Fibroblast of skin of left quadriceps (primary cell): ENCODE data around the gene NOX1.

Experiments used
- DNase-seq, 2 experiments: peaks; one replicate each; pipeline ENCODE4 v3.0.0-alpha.2; 2013; ENCODE audit warnings: low read depth in 2 of 2

NOX1 gene

DNA sequence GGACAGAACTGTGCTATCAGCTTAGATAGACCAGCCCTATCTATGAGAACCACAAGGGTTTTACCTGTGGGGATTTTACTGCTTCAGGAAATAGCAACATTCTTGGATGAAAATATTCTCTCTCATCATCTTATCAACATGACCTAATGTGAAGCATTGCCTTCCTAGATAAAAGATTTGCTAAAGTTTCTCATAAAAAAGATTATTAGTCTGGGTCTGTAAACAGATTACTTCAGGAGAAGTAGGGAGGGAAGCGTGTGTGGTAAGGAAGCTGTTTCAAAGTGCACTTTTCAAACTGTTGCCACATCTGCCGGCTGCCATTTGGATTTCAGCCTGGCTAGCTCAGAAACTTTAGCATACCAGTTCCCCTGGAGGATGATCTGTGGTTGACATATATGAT lies at the start of gene NOX1:
Gene NOX1, minus strand, starts transcription at position 35 of the 400 bp plus-strand sequence. CDS start 220 bp downstream, outside the sequence.
- no peak for DNase-seq

DNA sequence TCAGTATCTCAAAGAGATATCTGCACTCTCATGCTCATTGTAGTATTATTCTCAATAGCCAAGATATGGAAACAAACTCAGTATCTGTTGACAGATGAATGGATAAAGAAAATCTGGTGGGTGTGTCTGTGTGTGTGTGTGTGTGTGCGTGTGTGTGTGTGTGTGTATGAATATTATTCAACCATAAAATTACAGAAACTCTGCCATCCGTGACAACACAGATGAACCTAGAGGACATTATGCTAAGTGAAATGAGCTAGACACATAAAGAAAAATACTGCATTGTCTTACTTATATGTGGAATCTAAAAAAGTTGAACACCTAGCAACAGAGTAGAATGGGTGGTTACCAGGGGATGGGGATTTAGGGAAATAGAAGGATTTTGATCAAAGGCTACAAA lies 41.4 kb upstream of the NOX1 start:
- no peak for DNase-seq

DNA sequence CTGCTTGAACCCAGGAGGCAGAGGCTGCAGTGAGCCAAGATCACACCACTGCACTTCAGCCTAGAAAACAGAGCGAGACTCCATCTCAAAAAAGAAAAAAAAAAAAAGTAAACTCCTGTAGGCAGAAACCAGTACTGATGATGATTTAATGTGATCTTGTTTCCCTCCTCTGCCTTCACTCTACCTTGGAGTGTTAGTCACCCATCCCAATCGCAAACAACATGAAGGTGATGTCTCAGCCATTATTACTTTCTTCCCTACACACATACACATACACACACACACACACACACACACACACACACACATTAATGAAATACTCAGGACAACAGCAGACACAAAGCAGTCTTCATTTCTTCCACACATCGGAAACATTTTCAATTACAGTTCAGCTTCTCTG lies 39.0 kb upstream of the NOX1 start:
- DNase-seq = no peak

DNA sequence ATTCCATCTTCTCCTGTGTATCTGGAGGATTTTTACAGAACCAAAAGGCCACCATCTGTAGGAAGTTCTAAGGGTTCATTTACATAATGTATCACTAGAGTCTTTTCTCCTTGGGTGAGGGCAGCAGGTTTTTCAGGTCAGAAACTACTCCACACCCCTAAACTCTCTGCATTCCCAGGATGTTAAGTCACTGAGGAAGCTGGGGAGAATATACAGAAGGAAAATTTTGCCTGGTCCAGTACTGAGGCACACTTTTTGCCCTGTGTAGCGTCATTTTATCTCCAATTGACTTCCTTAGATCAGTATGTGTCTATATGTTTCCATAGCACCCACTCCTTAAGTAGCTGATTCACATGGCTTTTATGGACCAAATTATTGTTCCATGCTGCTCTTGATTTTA lies 37.6 kb upstream of the NOX1 start:
- DNase-seq = no peak

DNA sequence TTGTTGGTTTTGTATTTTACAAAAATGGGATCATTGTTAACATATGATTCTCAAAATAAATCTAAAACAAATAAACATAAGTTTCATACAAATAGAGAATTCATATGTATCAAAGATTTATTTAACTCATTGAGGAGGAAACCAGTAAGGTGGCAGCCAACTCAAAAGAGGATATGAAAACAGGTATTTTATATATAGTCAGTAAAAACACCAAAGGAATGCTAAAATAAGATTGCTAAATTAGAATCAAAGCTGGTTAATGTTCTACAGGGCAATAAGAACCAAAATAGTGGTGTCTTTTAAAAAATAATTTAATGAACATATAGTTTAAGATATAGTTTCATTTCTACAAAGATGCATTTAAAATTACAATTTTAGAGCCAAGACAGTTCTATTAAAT lies 31.5 kb upstream of the NOX1 start:
- DNase-seq = no peak

DNA sequence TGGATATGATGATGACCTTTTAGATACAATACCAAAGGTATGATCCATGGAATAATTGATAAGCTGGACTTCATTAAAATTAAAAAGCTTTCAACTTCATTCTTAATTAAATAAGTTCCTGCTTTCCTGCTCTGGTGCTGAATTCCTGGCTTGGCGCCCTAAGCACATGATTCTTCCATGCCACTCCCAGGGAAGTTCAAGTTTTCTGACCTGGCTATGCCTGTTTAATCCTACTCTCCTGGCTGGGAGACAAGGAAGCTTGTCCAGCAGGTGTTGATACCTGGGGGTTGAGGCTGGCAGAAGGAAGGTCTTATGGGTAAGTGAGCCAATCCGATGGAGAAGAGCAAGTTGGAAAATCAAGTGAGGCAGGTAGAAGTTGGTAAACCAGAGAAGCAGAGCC lies 30.3 kb upstream of the NOX1 start:
- DNase-seq = no peak

DNA sequence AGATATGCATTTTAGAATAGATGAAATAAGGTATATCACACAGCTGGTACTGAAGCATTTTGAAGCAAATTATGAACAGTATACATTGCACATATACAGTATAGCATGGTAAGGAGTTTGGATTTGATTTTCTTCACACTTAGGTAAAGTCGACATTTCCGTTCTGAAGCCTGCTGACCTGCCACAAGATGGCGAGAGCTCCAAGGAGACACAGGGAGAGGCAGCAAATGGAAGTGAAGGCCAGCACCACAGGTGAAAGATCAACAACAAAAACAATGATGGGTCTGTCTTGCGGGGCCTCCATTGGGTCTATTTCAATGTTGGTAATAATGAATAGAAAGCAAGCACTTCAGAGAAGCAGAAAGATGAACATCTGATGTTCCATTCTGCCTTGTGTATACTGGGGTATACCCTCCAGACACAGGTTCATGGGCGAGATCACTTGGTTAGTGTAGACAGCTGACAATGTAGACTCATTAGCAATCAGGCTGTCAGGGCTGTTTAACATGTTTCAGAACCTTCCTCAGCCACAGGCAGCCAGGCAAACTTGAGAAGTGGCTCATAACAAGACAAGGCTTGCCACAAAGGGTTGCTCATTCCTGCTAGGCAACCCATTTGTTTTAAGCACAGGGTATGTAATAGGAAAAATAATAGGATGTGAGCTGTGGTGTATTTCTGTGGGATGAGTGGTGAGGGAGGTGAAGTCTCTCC lies 21.4 kb upstream of the NOX1 start:
- DNase-seq = peak; percentile 3

DNA sequence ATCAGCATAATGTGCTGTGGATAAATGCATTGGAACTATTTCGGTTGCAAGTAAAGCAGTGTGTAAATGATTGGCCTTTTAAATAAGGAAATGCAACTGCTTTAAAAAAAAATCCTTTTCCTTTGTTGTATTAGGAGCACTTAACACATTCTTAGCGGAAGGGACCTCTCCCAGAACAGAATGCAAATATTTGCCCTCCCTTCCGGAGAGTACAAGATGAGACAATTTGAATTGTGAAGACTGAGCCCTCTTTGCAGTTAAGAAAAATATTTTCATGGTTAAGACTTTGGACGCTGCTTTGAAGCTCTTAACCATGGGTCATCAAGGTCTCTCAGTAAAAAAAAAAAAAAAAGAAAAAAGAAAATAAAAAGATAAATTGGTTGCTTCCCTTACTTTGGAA lies 9.5 kb upstream of the NOX1 start:
- DNase-seq = no peak

DNA sequence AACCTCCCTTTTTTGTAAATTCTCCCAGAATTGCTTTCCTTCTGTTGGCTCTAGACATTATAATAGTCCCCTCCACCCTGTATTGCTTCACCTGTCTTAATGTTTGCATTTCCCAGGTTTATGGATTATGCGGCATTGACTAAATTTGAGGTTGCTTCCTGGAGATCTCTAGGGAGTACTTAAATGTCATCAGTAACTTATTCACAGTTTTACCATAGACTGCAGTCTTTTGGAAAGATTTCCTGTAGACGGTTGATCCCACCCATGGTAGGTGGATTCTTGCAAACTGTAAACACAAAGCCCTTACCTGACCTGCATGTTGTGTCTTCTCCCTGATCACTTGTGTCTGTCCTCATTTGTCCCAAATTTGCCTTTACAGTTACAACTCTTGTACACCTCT lies 6.2 kb upstream of the NOX1 start:
- no peak for DNase-seq

DNA sequence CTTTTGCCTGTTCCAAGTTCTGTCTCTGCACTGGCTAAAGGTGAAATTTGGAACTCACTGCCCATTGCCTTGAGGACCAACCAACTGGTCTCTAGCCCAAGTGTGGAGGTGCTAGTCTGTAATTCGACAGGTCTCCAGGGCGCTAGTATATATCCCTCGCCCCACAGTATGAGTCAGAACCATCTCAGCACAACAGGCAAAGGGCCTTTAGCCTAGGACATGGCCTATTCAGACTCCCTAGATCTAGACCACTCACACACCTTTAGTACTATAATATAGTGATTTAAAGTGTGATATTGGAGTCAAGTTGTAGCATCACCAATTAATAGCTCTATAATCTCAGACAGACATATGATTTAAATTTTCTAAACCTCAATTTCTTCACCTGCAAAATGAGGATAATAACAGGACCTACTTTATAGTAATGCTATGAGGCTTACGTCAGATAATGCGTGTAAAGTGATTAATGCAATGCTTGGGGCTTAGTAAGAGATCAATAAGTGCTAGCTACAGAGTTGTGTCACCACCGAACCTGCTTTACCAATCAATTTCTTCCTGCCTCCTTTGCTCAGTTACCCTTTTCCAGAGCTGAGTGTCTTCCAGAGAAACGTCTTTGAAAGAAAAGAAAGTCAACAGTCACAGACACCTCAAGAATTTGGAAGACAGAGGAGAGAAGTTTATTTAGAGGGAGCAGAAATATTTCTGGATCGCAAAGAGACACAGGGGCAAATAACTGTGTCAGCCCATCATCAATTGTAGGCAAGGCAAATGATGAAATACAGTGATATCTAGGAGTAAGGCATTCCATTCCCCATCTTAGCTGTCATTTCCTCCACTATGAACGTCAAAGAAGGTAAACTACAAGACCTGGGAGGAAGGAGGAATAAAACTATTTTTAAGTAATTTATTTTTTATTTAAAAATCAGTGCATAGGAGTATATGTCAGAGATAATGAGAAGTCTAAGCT lies 2.3 kb downstream of the NOX1 start:
- no peak for DNase-seq

DNA sequence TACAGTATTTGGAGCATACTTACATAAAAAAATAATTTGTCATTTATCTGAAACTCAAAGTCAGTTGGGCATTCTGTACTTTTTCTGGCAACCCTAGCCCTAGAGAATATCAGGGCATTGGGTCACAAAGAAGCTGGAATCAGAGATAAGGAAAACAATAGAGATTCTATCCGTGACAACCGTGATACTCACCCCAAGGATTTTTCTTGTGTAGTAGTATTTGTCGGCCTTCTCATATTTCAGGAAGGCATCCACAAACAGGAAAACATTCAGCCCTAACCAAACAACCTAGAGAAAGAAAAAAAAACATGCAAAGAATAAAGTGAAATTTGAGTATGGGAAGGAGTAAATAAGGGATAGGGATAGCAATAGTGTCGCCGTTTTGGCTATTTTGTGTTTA lies 3.6 kb downstream of the NOX1 start:
- no peak for DNase-seq

DNA sequence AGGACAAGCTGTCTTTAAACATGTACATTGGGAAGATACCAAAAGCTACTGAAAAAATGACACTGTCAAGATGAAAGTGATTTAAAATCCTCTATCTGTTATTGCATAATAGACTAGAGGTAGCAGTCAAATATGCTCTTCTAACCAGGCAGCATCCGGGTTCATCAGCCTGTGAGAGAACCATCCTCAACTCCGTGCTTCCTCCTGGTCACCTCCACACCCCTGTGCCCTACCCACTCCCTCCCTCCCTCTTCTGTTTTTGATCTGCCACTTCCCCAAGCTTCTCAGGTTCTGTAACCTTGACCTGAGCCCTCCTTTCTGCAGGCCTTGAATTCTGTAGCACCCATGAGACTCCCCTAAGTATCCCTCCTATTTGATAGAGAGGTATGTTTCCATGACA lies 5.9 kb downstream of the NOX1 start:
- no peak for DNase-seq

DNA sequence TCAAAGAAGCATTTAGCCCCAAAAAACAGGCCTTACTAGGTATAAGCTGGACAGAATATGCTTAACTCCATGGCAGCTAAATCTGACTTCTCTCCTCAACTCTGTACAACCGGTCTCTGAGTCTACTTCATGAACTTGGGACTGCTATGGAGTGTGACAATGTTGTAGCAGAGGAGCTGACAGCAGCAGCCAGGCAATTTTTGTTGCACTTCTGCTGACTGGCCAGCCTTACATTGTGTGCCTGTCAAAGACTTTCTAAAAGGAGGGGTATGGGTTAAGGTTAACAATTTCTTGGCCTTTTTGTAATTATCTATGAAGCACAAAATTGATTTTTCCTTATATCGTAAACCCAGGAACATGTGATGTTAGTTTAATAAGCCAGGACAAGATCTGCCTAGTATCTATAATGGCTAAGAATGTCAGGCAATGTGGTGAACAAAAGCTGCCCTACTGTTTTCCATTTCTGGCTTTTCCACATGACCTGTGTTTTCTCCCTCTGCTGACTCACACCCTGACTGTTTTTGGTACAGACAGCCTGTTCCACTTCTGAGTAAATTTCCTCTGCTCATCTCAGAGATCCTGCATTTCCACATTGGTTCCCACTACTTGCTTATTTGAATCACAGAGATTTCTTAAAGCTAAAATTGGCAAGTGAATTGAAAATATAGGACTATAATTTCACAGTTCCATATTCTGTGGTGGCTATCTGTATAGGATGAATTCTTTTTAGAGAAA lies 9.3 kb downstream of the NOX1 start:
- DNase-seq = no peak

DNA sequence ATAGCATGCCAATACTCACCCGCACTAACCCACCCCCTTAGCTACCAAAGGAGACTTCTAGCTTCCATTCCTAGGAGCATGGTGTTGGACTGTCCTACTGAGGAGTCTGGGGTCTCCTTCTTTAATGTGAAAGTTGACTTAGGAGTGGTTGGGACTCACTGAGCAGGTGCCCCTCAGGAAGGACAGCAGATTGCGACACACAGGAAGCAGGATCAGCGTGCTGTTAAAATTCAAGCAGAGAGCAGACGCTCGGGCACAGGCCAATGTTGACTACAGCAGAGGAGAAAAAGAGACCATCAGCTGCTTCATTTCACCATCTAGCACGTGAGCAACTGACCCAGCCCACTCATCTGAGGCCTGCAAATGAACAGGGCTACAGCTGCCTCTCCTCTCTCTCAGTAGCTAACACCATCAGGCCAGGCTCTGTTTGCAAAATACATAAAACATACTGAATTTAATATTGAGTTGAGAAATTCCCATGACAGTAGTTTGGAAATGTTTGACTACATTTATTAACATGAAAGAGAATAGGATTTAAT lies 10.8 kb downstream of the NOX1 start:
- DNase-seq = no peak

DNA sequence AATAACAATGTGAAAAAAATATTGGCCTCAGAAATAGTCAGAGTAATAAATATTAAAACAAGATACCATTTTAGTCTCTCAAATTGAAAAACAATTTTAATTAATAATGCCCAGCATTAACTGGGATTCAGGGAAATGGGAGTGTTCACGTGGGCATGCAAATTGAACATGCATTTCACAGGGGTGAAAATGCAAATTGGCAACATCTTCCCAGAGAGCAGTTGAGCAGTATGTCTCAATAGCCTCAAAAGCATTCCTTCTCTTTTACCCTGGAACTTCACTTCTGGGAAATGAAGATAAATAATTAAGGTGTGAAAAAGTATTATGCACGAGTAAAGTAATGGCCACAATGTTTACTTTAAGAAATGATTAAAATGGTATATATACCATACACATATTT lies 21.3 kb downstream of the NOX1 start:
- DNase-seq = no peak

DNA sequence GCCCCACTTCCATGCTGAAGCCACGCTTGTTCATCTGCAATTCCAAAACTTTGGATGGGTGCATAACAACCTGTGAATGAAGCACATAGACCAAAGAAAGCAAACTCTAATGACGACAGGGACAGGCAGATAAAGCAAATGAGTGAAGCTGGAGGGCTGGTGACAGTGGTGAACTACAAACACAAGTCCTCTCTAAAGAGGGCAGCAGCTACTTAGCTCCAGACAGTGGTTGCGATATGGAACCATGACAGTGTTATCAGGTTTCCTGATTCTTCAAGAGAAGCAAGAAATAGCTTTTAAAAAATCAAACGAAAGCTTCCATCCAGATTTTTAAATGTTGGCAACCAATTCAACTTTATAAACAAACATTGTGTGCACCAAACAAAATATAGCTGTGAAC lies 23.8 kb downstream of the NOX1 start:
- DNase-seq = no peak

DNA sequence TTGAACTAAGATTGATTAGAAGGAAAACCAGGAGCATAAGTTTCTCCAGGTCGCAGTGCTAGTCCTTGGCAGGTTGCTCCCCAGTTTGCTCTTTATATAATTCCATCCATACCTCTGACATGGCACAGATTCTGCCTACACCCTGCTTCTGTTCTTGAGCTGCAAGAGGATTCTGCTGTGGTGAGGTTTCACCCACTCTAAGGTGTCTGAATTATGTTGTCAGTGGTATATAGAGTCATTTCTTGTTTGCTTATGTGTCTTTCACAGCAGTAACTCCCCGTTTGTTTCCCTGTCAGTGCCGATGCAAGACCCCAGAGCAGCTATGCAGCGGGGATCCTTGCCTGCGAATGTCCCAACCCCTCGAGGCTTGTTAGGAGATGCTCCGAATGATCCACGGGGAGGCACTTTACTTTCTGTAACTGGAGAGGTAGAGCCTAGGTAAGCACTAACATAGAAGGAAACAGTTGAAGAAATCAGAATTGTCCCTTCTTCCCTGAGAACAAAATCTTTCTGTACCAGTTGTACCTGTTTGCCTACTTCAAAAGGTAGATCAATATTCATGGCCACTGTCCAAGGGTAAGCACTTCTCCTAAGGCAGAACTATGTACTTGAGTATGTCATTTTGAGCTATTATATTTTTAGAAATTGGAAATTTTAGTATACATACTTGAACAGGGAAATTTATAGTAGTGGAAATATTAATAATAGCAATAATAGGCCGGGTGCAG lies 42.8 kb downstream of the NOX1 start:
- DNase-seq = no peak

DNA sequence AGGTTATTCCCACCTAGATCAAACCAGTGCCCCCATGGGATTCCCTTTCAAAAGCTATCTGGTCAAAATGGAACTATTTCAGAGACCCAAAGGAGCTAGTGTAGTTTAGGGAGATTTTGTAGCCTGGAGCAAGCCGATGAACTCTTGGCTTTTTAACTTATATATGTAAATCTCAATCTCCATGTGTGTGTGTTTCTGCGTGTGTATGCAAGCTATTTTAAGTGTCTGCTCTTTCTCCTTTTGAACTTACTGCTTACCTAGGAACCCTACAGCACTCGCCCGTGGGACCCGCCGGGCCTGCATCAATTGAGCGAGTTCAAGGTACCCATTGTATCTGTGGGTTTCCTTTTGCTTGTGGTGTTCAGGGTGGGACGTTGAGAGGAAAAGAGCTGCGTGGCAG lies 43.6 kb downstream of the NOX1 start:
- DNase-seq = no peak

DNA sequence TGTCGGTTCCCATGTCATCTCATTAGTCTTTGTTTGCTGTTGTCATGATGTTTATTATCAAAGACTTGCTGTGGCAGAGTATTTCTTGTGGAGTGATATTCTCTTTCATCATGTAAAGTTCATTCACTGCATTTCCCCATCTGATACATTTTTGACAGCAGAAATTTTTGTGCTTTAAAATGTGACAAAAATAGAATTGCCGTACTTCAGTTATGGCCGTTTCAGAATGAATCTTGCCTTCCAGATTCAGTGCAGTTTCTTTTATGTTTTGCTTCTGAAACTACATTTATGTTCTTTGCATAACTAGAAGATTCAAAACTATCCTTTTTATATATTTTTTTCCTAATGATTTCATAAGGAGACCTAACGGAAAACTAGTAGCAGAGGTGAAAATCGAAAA lies 44.0 kb downstream of the NOX1 start:
- no peak for DNase-seq

DNA sequence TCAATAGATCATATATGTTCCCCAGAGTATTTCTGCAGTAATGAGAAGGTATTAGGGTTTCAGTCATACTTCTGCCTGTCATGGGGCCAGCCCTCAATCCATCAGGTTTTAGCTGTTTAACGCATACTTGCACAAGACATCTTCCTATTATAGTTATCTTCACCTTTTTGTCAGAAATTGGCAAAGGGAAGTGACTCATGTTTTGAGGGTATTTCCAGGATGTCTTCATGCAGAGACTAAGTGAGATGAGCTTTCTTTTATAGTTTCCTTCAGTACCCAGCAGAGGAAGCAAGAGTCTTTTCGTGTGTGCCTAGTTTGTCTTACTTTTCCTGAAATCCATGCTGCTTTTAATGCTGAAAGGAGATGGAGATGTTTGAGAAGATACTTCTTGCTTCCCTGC lies 44.4 kb downstream of the NOX1 start:
- no peak for DNase-seq

DNA sequence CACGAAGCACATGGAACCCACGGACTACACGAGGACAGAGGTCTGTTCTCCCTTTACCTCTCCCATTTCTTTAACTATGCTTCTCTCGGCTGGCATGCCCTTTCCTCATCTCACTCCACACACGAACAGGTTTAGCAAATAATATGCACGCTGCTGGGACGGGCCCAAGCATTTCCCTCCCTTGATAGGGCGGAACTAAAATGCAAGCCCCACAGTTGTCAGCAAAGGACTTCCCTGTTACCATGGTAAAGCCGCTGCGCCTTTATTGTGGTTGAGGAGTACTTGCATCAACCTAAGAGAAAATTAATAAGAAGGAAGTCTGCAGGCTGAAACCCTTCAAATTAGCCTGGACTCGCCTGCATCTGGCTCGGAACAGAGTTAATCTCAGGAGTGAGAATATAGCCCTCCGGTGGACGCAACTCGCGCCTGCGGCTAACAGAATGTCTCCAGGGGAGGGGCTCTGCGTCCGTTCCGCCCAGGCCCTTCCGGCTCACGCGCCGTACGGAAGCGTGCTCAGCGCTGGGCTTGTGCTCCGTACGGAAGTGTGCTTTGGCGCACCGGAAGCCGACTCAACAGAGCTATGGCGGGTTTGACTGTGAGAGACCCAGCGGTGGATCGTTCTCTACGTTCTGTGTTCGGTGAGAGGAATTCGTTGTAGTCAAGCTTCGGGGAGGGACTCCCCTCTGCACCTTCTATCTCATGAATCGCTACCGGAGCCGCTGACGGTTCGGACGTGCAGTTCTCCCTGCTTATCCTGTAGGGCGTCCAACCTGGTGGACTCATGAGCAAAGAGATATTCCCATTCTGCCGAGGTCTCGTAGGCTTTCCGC lies 54.1 kb downstream of the NOX1 start, which contains the start of gene CSTF2:
Gene CSTF2, plus strand, starts transcription at position 555 of the 830 bp plus-strand sequence. Its CDS starts 26 bp downstream, at position 581.
- peak; percentile 46 to 50 for DNase-seq
